GM19395 (cell line): ENCODE results near the gene TMC6.

Experiments used
- ATAC-seq: cut with Tn5 transposase; IDR thresholded peaks from one replicate; pipeline ENCODE4 v1.9.1; 2021; ENCODE audit warnings: mild to moderate bottlenecking, moderate library complexity; ENCODE audit not compliant: unreplicated experiment

Gene TMC6

GRCh38 chr17:78111727-78112517 lies 16.6 kb downstream of the TMC6 start:
- no peak for ATAC-seq

GRCh38 chr17:78111016-78111726 lies 17.4 kb downstream of the TMC6 start:
- ATAC-seq = no peak

- ATAC-seq = no peak
These were observed 18.1 kb downstream of the TMC6 start for GRCh38 chr17:78110363-78111015.

GRCh38 chr17:78109489-78109761 lies 19.1 kb downstream of the TMC6 start:
- ATAC-seq = no peak

- ATAC-seq = no peak
These were observed 19.6 kb downstream of the TMC6 start for GRCh38 chr17:78108726-78109488.

- no peak for ATAC-seq
These were observed 20.4 kb downstream of the TMC6 start for GRCh38 chr17:78107976-78108725.

GRCh38 chr17:78107457-78107856 lies 21.1 kb downstream of the TMC6 start:
- ATAC-seq = no peak

- ATAC-seq = no peak
These were observed 22.3 kb downstream of the TMC6 start for GRCh38 chr17:78106211-78106610.

- ATAC-seq = no peak
These were observed 23.0 kb downstream of the TMC6 start for GRCh38 chr17:78105551-78105950.

- ATAC-seq = no peak
These were observed 23.5 kb downstream of the TMC6 start for GRCh38 chr17:78105101-78105500.

- no peak for ATAC-seq
These were observed 24.0 kb downstream of the TMC6 start for GRCh38 chr17:78104540-78104941.

GRCh38 chr17:78103311-78103710 lies 25.2 kb downstream of the TMC6 start:
- ATAC-seq = no peak

GRCh38 chr17:78101542-78101941 lies 27.0 kb downstream of the TMC6 start:
- no peak for ATAC-seq

GRCh38 chr17:78101112-78101511 lies 27.4 kb downstream of the TMC6 start:
- ATAC-seq = no peak

- ATAC-seq = no peak
These were observed 32.5 kb downstream of the TMC6 start for GRCh38 chr17:78096093-78096492.

GRCh38 chr17:78095035-78095434 lies 33.5 kb downstream of the TMC6 start:
- ATAC-seq = no peak

- no peak for ATAC-seq
These were observed 35.7 kb downstream of the TMC6 start for GRCh38 chr17:78092794-78093324.

GRCh38 chr17:78089576-78090281 lies 38.8 kb downstream of the TMC6 start:
- ATAC-seq = no peak

GRCh38 chr17:78088529-78088928 lies 40.0 kb downstream of the TMC6 start:
- no peak for ATAC-seq

GRCh38 chr17:78086740-78087139 lies 41.8 kb downstream of the TMC6 start:
- no peak for ATAC-seq
